Measurements from ENCODE around the gene CHAD. TPM values are rescaled to one million over a fixed set of nuclear protein-coding genes. Genes with fewer than 3 reads are reported as not detected.

CHAD gene
- total RNA-seq, 1 experiment from 2014 or later: 0.57 TPM

GRCh38 chr17:50437409-50437808, 31.3 kb downstream of the CHAD start:
- Histone ChIP-seq H3K4me2 (ENCODE audit: insufficient read depth, insufficient read length, low read length) (no peak overlapping the region), H3K18ac (ENCODE audit: insufficient read length, low read depth, low read length) (no peak overlapping the region), H3K27ac (ENCODE audit: insufficient read length, low read depth, low read length) (no peak overlapping the region), H3K9me3 (ENCODE audit: control insufficient read depth, low read depth, low read length) (no peaks in the 10 kb centered on the region), H3K56ac (ENCODE audit: insufficient read length, low read depth, low read length) (no peak overlapping the region), H4K8ac (replicated peaks; ENCODE audit: insufficient read length, low read depth, low read length) (no peak overlapping the region), H3K27me3 (ENCODE audit: insufficient read depth, low read length) (no peaks in the 10 kb centered on the region), H2BK120ac (ENCODE audit: low read depth, low read length, poor library complexity, severe bottlenecking) (no peak overlapping the region), H3K4me1 (ENCODE audit: insufficient read depth, low read length) (no peaks in the 10 kb centered on the region), H2BK5ac (ENCODE audit: insufficient read length, low read length) (no peak overlapping the region), H3K4ac (ENCODE audit: low read depth, low read length) (no peak overlapping the region), H3K9ac (ENCODE audit: extremely low read depth, insufficient read length, low read length) (no peak overlapping the region), H2BK15ac (ENCODE audit: low read depth, low read length) (no peak overlapping the region), H4K20me1 (ENCODE audit: control insufficient read depth, insufficient read depth, insufficient read length) (no peaks in the 10 kb centered on the region), H3K14ac (ENCODE audit: insufficient read depth, low read length) (no peak overlapping the region), H3K79me2 (ENCODE audit: insufficient read depth, low read length) (no peaks in the 10 kb centered on the region), H3K23ac (ENCODE audit: insufficient read length, low read depth, low read length) (no peak overlapping the region), H2BK12ac (ENCODE audit: insufficient read length, low read depth, low read length) (no peak overlapping the region), H2AK5ac (ENCODE audit: insufficient read length, low read length) (no peak overlapping the region), H3T11ph (ENCODE audit: low read length) (no peak overlapping the region), H4K5ac (ENCODE audit: insufficient read length, low read depth, low read length) (no peak overlapping the region), H4K91ac (ENCODE audit: insufficient read length, low read depth, low read length) (no peak overlapping the region), H3K79me1 (ENCODE audit: insufficient read depth, low read depth, low read length, poor library complexity, severe bottlenecking) (no peaks in the 10 kb centered on the region), H2AFZ (ENCODE audit: low read length) (no peak overlapping the region), H2BK20ac (ENCODE audit: low read depth, low read length, poor library complexity, severe bottlenecking) (no peak overlapping the region), H3K23me2 (ENCODE audit: insufficient read length, low read depth, low read length, poor library complexity, severe bottlenecking) (no peaks in the 10 kb centered on the region)
- no peak for TF ChIP-seq CTCF (conservative IDR thresholded peaks at IDR 0.05)
- DNase-seq: no peak
- no peaks in the 10 kb centered on the region for H3K36me3 Mint-ChIP-seq (ENCODE audit: insufficient read depth in 1 of 3, low read depth in 3 of 3)
- no peaks in the 10 kb centered on the region for H3K9me3 Mint-ChIP-seq
- H3K4me3 Mint-ChIP-seq: no peak overlapping the region
- no CpG with 5 or more reads among the region's 4 CpGs for whole genome bisulfite sequencing (ENCODE audit: extremely low coverage, insufficient read length, low lambda C conversion rate)
- H3K4me1 Mint-ChIP-seq: peaks cover 6% of the 10 kb centered on the region in 2 experiments; a peak in 3 of 4 replicates
- H3K27ac Mint-ChIP-seq: no peak overlapping the region
- H3K27me3 Mint-ChIP-seq (ENCODE audit: low read depth): no peaks in the 10 kb centered on the region

Measured in H9 (cell line).